GM23338 (cell line): ENCODE measurements around the gene TRIM72. TPM values are rescaled to one million over a fixed set of nuclear protein-coding genes. Genes with fewer than 3 reads are reported as not detected.

Source experiments
- ATAC-seq: fragments of 200-7000 bp; cut with Tn5 transposase; 3 replicates; pipeline ENCODE4 v1.9.1; 2020
- DNase-seq: peaks from one replicate; pipeline ENCODE4 v3.0.0-alpha.2; 2015; ENCODE audit warnings: low spot score
- H2AFZ ChIP-seq: fragments of 200-600 bp; sonication (generic); 2 replicates; pipeline ENCODE4 v1.8.0; 2016; ENCODE audit warnings: antibody characterized with exemption, mild to moderate bottlenecking, moderate library complexity
- H3F3A ChIP-seq: fragments of 200-600 bp; sonication (generic); replicated peaks from 2 replicates; pipeline ENCODE4 v1.8.0; 2017; ENCODE audit warnings: antibody characterized with exemption, mixed run types, low read depth
- H3K27ac ChIP-seq: fragments of 200-600 bp; sonication (generic); 2 replicates; pipeline ENCODE4 v1.6.1; 2016; ENCODE audit warnings: low read depth
- H3K27me3 ChIP-seq: fragments of 200-600 bp; sonication (generic); 2 replicates; pipeline ENCODE4 v1.8.0; 2016; ENCODE audit warnings: mild to moderate bottlenecking, mixed run types, moderate library complexity; ENCODE audit not compliant: insufficient read depth
- H3K36me3 ChIP-seq: fragments of 200-600 bp; sonication (generic); 2 replicates; pipeline ENCODE4 v1.8.0; 2016; ENCODE audit warnings: mild to moderate bottlenecking; ENCODE audit not compliant: insufficient read depth
- H3K4me1 ChIP-seq: fragments of 200-600 bp; sonication (generic); 2 replicates; pipeline ENCODE4 v1.8.0; 2016; ENCODE audit warnings: mild to moderate bottlenecking, moderate library complexity; ENCODE audit not compliant: insufficient read depth
- H3K4me2 ChIP-seq: fragments of 200-600 bp; sonication (generic); 2 replicates; pipeline ENCODE4 v1.7.1; 2017; ENCODE audit warnings: mixed run types
- H3K4me3 ChIP-seq: fragments of 200-600 bp; sonication (generic); 2 replicates; pipeline ENCODE4 v1.6.1; 2016; ENCODE audit warnings: mixed run types
- H3K79me2 ChIP-seq: fragments of 200-600 bp; sonication (generic); replicated peaks from 2 replicates; pipeline ENCODE4 v1.8.0; 2017; ENCODE audit warnings: mild to moderate bottlenecking; ENCODE audit not compliant: insufficient read depth
- H3K9me2 ChIP-seq: fragments of 200-600 bp; sonication (generic); 2 replicates; pipeline ENCODE4 v1.8.0; 2017; ENCODE audit not compliant: insufficient read depth
- H4K20me1 ChIP-seq: fragments of 200-600 bp; sonication (generic); replicated peaks from 2 replicates; pipeline ENCODE4 v1.8.0; 2017; ENCODE audit warnings: mild to moderate bottlenecking; ENCODE audit not compliant: insufficient read depth
- H3K27ac Mint-ChIP-seq: 2 replicates; pipeline ENCODE4 v1.8.0; 2020; ENCODE audit warnings: inconsistent platforms, mild to moderate bottlenecking, moderate library complexity, mixed read lengths
- H3K27me3 Mint-ChIP-seq: 3 replicates; pipeline ENCODE4 v1.8.0; 2022; ENCODE audit warnings: low read depth, mild to moderate bottlenecking, moderate library complexity, mixed read lengths, inconsistent platforms; ENCODE audit not compliant: insufficient read depth, poor library complexity
- H3K36me3 Mint-ChIP-seq: 3 replicates; pipeline ENCODE4 v1.8.0; 2021; ENCODE audit warnings: low read depth, mild to moderate bottlenecking, inconsistent platforms, moderate library complexity, mixed read lengths
- H3K4me1 Mint-ChIP-seq: 3 replicates; pipeline ENCODE4 v1.8.0; 2020; ENCODE audit warnings: mild to moderate bottlenecking, inconsistent platforms, mixed read lengths
- H3K4me3 Mint-ChIP-seq: 3 replicates; pipeline ENCODE4 v1.8.0; 2021; ENCODE audit warnings: moderate library complexity, mild to moderate bottlenecking, inconsistent platforms, mixed read lengths
- H3K9me3 Mint-ChIP-seq: 3 replicates; pipeline ENCODE4 v1.8.0; 2020; ENCODE audit warnings: moderate library complexity, mild to moderate bottlenecking, inconsistent platforms, mixed read lengths
- CREB1 ChIP-seq: fragments of 250-450 bp; sonication (Bioruptor Pico); IDR thresholded peaks from 2 replicates; pipeline ENCODE4 v1.5.0; 2020; ENCODE audit warnings: low read depth, mild to moderate bottlenecking, moderate library complexity
- EZH2 ChIP-seq: fragments of 200-600 bp; sonication (generic); IDR thresholded peaks from one replicate; pipeline ENCODE4 v1.8.0; 2017; ENCODE audit warnings: antibody characterized with exemption, mild to moderate bottlenecking, low read depth; ENCODE audit not compliant: unreplicated experiment
- EZH2phosphoT487 ChIP-seq: fragments of 200-600 bp; sonication (generic); IDR thresholded peaks from one replicate; pipeline ENCODE4 v1.8.1; 2018; ENCODE audit warnings: antibody characterized with exemption; ENCODE audit not compliant: unreplicated experiment
- JUNB ChIP-seq: IDR thresholded peaks from one replicate; pipeline ENCODE4 v1.6.1; 2016; ENCODE audit warnings: antibody characterized with exemption; ENCODE audit not compliant: unreplicated experiment
- POLR2AphosphoS5 ChIP-seq: IDR thresholded peaks from 2 replicates; pipeline ENCODE4 v1.6.1; 2016; ENCODE audit warnings: antibody characterized with exemption, low read depth
- ZNF114 ChIP-seq: fragments of 250-450 bp; sonication (Bioruptor Pico); IDR thresholded peaks from 2 replicates; pipeline ENCODE4 v1.5.0; 2020; ENCODE audit warnings: mild to moderate bottlenecking, moderate library complexity
- polyA plus RNA-seq: library from polyadenylated mRNA; unstranded; fragments of >200 nt; fragmentation: Nextera tagmentation; extraction: Ambion mirVana; gene quantifications from 2 replicates; pipeline ENCODE4 v1.2.1, GENCODE V29; 2016
- total RNA-seq: library from RNA; depleted of rRNA; stranded (reverse); fragments of >200 nt; shearing (Covaris generic); gene quantifications from 2 replicates; pipeline ENCODE4 v1.2.3, GENCODE V29; 2014
- TF ChIP-seq, protein P1 (sequence below): fragments of 250-450 bp; sonication (Bioruptor Pico); IDR thresholded peaks from 2 replicates; pipeline ENCODE4 v1.5.0; 2020; ENCODE audit warnings: mild to moderate bottlenecking, moderate library complexity
- TF ChIP-seq, protein P2 (sequence below): IDR thresholded peaks from 2 replicates; pipeline ENCODE4 v1.6.1; 2016; ENCODE audit warnings: antibody characterized with exemption

The TRIM72 gene
- total and polyA plus RNA-seq, 2 experiments from 2014 or later, result 0.81 to 1.3 TPM

DNA sequence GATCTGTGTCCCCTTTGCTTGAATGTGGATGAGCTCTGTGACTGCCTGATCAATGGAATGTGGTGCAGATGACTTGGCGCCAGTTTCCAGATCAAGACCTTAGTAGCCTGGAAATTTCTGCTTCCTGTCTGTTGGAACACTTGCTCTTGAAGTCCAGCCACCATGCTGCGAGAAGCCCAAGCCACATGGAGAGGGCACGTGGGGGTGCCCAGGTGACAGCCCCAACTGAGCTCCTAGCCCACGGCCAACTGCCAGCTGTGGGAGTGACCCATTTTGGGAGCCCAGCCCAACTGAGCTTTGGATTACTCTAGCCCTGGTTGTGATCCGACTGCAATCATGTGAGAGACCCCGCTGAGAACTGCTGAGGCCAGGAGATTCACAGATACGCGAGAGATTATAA, 42.5 kb downstream of the TRIM72 start:
- no peak overlapping the region for H3K4me2 ChIP-seq
- no peak overlapping the region for H3K4me3 ChIP-seq
- no peaks in the 10 kb centered on the region for H3K4me1 ChIP-seq
- H2AFZ ChIP-seq, result no peak overlapping the region; the same call in 1 of the 2 replicates
- H3K9me2 ChIP-seq, result no peaks in the 10 kb centered on the region
- H3K36me3 ChIP-seq, result no peaks in the 10 kb centered on the region
- H3K36me3 Mint-ChIP-seq, result no peaks in the 10 kb centered on the region
- TF ChIP-seq JUNB (no peak), CREB1 (CRISPR knock-in tag) (no peak), POLR2AphosphoS5 (no peak), EZH2 (no peak)
- TF ChIP-seq, protein P1, sequence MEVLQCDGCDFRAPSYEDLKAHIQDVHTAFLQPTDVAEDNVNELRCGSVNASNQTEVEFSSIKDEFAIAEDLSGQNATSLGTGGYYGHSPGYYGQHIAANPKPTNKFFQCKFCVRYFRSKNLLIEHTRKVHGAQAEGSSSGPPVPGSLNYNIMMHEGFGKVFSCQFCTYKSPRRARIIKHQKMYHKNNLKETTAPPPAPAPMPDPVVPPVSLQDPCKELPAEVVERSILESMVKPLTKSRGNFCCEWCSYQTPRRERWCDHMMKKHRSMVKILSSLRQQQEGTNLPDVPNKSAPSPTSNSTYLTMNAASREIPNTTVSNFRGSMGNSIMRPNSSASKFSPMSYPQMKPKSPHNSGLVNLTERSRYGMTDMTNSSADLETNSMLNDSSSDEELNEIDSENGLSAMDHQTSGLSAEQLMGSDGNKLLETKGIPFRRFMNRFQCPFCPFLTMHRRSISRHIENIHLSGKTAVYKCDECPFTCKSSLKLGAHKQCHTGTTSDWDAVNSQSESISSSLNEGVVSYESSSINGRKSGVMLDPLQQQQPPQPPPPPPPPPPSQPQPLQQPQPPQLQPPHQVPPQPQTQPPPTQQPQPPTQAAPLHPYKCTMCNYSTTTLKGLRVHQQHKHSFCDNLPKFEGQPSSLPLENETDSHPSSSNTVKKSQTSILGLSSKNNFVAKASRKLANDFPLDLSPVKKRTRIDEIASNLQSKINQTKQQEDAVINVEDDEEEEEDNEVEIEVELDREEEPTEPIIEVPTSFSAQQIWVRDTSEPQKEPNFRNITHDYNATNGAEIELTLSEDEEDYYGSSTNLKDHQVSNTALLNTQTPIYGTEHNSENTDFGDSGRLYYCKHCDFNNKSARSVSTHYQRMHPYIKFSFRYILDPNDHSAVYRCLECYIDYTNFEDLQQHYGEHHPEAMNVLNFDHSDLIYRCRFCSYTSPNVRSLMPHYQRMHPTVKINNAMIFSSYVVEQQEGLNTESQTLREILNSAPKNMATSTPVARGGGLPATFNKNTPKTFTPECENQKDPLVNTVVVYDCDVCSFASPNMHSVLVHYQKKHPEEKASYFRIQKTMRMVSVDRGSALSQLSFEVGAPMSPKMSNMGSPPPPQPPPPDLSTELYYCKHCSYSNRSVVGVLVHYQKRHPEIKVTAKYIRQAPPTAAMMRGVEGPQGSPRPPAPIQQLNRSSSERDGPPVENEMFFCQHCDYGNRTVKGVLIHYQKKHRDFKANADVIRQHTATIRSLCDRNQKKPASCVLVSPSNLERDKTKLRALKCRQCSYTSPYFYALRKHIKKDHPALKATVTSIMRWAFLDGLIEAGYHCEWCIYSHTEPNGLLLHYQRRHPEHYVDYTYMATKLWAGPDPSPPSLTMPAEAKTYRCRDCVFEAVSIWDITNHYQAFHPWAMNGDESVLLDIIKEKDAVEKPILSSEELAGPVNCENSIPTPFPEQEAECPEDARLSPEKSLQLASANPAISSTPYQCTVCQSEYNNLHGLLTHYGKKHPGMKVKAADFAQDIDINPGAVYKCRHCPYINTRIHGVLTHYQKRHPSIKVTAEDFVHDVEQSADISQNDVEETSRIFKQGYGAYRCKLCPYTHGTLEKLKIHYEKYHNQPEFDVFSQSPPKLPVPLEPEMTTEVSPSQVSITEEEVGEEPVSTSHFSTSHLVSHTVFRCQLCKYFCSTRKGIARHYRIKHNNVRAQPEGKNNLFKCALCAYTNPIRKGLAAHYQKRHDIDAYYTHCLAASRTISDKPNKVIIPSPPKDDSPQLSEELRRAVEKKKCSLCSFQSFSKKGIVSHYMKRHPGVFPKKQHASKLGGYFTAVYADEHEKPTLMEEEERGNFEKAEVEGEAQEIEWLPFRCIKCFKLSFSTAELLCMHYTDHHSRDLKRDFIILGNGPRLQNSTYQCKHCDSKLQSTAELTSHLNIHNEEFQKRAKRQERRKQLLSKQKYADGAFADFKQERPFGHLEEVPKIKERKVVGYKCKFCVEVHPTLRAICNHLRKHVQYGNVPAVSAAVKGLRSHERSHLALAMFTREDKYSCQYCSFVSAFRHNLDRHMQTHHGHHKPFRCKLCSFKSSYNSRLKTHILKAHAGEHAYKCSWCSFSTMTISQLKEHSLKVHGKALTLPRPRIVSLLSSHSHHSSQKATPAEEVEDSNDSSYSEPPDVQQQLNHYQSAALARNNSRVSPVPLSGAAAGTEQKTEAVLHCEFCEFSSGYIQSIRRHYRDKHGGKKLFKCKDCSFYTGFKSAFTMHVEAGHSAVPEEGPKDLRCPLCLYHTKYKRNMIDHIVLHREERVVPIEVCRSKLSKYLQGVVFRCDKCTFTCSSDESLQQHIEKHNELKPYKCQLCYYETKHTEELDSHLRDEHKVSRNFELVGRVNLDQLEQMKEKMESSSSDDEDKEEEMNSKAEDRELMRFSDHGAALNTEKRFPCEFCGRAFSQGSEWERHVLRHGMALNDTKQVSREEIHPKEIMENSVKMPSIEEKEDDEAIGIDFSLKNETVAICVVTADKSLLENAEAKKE, result no peak
- H3K27ac Mint-ChIP-seq, result 0 out of 2 replicates have a peak overlapping the region, but pooled peaks have one; percentile 21
- DNase-seq (no peak), ATAC-seq (no peak)
- H3K27ac ChIP-seq, result no peak overlapping the region
- no peaks in the 10 kb centered on the region for H3K79me2 ChIP-seq
- H3K4me1 Mint-ChIP-seq, result no peaks in the 10 kb centered on the region
- no peaks in the 10 kb centered on the region for H3F3A ChIP-seq
- H3K4me3 Mint-ChIP-seq, result no peak overlapping the region
- no peaks in the 10 kb centered on the region; the same call in 2 of the 3 replicates for H3K9me3 Mint-ChIP-seq
- no peaks in the 10 kb centered on the region for H4K20me1 ChIP-seq
- peaks cover 7% of the 10 kb centered on the region for H3K27me3 Mint-ChIP-seq
- no peaks in the 10 kb centered on the region for H3K27me3 ChIP-seq

DNA sequence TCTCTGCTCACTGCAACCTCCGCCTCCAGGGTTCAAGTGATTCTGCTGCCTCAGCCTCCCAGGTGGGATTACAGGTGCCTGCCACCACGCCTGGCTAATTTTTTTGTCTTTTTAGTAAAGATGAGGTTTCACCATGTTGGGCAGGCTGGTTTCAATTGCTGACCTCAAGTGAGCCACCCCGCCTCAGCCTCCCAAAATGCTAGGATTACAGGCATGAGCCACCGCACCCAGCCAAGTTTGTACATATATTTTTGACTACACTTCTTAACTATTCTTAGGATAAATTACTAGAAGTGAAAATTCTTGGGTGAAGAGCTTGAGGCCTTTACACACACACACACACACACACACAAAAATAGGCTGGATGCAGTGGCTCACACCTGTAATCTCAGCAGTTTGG, 44.4 kb downstream of the TRIM72 start:
- Mint-ChIP-seq H3K36me3 (no peaks in the 10 kb centered on the region), H3K9me3 (no peaks in the 10 kb centered on the region; the same call in 2 of the 3 replicates), H3K27ac (no peak overlapping the region), H3K27me3 (peaks cover 7% of the 10 kb centered on the region), H3K4me3 (no peak overlapping the region), H3K4me1 (no peaks in the 10 kb centered on the region)
- Histone ChIP-seq H3K27me3 (no peaks in the 10 kb centered on the region), H3K36me3 (no peaks in the 10 kb centered on the region), H3K4me3 (no peak overlapping the region), H3K4me1 (no peaks in the 10 kb centered on the region), H3F3A (no peaks in the 10 kb centered on the region), H3K27ac (no peak overlapping the region), H4K20me1 (no peaks in the 10 kb centered on the region), H3K9me2 (no peaks in the 10 kb centered on the region), H3K4me2 (no peak overlapping the region), H3K79me2 (no peaks in the 10 kb centered on the region), H2AFZ (no peak overlapping the region)
- DNase-seq (no peak), ATAC-seq (no peak)
- no peak for TF ChIP-seq ZNF114 (CRISPR knock-in tag)
- no peak for TF ChIP-seq CREB1 (CRISPR knock-in tag)
- TF ChIP-seq EZH2phosphoT487, result no peak
- TF ChIP-seq, protein P2, sequence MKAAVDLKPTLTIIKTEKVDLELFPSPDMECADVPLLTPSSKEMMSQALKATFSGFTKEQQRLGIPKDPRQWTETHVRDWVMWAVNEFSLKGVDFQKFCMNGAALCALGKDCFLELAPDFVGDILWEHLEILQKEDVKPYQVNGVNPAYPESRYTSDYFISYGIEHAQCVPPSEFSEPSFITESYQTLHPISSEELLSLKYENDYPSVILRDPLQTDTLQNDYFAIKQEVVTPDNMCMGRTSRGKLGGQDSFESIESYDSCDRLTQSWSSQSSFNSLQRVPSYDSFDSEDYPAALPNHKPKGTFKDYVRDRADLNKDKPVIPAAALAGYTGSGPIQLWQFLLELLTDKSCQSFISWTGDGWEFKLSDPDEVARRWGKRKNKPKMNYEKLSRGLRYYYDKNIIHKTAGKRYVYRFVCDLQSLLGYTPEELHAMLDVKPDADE, result no peak
